Activated CD4-positive, alpha-beta T cell treated with anti-CD3 and anti-CD28 coated beads, Interleukin-2, amount 50 U/mL, for 1 hour (primary cell): ENCODE results near the gene MPHOSPH9.

Source experiments
- DNase-seq: peaks from one replicate; pipeline ENCODE4 v3.0.0-alpha.2; 2020

The MPHOSPH9 gene, protein sequence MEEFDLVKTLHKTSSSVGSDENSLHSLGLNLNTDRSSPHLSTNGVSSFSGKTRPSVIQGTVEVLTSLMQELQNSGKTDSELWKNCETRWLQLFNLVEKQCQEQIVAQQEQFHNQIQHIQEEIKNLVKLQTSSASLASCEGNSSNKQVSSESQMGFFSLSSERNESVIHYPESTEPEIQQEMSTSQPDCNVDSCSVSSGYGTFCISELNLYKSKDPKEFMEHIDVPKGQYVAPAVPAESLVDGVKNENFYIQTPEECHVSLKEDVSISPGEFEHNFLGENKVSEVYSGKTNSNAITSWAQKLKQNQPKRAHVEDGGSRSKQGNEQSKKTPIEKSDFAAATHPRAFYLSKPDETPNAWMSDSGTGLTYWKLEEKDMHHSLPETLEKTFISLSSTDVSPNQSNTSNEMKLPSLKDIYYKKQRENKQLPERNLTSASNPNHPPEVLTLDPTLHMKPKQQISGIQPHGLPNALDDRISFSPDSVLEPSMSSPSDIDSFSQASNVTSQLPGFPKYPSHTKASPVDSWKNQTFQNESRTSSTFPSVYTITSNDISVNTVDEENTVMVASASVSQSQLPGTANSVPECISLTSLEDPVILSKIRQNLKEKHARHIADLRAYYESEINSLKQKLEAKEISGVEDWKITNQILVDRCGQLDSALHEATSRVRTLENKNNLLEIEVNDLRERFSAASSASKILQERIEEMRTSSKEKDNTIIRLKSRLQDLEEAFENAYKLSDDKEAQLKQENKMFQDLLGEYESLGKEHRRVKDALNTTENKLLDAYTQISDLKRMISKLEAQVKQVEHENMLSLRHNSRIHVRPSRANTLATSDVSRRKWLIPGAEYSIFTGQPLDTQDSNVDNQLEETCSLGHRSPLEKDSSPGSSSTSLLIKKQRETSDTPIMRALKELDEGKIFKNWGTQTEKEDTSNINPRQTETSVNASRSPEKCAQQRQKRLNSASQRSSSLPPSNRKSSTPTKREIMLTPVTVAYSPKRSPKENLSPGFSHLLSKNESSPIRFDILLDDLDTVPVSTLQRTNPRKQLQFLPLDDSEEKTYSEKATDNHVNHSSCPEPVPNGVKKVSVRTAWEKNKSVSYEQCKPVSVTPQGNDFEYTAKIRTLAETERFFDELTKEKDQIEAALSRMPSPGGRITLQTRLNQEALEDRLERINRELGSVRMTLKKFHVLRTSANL

DNA sequence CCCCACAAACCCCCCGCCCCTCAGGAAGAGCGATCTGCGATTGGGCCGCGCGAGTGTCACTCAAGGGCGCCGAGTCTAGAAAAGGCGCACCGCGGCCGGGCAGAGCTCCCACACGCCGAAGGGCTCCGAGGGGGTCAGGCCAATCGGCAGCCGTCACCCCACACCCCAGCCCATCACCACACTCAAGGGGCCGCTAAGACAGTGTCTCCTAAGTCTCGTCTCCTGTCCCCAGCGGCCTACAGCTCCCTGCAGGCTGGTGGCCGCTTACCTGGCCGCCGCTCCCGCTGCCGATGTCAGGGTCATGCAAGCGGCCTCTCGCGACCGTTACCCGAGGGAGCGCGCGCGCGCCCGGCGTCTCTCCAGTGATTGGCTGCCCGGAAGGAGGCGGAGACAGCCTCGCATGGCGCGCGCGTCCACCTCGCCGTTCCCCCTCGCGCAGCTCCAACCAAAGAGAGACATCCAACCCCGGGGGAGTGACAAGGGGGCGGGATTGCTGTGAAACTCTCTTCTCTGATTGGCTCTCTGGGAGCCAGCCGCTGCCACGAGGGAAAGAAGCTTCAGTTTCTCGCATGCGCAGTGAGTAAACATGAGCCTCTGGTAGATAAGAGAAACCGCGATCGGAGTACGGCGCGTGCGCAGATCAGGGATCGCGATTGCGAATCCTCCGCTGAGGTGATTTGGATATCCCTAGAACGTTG is at the start of gene MPHOSPH9, which contains the start of gene MTRFR:
TSS of gene MPHOSPH9 (minus strand) at position 335 of the 698 bp plus-strand sequence. CDS start 2,777 bp downstream, outside the sequence.
TSS of gene MTRFR (plus strand) at position 630 of the 698 bp plus-strand sequence. CDS start 20,239 bp downstream, outside the sequence.
- peak; percentile 98 for DNase-seq

DNA sequence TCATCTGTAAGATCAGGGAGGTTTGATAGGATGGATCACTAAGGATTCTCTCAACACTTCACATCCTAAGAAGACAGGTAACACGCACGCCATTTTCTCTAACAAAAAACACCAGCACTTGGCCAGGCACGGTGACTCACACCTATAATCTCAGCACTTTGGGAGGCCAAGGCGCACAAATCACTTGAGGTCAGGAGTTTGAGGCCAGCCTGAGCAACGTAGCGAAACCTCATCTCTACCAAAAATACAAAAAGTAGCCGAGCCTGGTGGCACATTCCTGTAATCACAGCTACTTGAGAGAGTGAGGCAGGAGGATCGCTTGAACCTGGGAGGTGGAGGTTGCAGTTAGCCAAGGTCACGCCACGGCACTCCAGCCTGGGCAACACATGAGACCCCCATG is 49.2 kb upstream of the MPHOSPH9 start:
- DNase-seq: no peak

DNA sequence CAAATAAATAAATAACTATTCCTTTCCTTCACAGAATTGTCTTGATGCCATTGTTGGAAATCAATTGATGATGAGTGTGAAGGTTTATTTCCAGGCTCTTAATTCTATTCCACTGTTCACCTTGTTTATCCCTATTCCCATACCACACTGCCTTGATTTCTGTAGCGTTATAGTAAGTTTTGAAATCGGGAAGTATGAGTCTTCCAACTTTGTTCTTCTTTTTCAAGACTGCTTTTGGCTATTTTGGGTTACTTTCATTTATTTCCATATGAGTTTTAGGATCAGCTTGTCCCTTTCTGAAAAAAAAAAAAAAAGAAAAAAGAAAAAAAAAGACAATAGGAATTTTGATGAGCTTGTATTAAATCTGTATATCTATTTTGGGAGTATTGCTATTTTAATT is 48.0 kb upstream of the MPHOSPH9 start:
- DNase-seq: no peak

DNA sequence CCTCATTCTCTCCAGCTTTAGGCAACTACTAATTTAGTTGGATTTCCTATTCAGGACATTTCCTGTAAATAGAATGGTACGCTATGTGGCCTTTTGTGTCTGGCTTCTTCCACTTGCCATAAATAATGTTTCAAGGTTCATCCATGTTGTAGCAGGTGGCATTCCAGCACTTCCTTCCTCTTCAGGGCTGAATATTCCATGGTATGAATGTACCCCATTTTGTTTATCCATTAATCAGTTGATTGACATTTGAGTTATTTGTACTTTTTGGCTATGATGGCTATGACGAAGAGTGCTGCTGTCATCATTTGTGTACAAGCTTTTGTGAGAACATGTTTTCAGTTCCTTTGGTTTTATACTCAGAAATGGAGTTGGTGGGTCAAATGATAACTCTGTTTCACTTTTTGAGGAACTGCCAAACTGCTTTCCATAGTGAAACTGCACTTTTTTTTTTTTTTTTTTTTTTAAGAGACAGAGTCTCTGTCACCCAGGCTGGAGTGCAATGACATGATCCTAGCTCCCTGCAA is 45.2 kb upstream of the MPHOSPH9 start:
- DNase-seq: no peak

DNA sequence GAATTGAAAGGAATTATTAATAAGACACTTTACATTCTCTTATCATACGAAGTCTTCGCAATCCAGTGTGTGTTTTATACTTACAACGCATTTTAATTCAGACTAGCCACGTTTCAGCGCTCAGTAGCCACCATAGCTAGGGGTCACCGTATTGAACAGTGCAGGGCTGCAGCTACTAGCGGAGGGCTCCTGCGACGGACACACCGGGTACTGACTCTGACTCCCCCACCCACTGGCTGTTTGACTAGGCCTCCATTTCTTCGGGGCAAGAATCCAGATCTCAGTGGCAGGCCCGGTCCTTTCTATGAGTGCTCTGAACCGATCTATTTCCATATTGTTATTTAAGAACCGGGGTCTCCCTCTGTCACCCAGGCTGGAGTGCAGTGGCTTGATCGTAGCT is 40.2 kb upstream of the MPHOSPH9 start:
- no peak for DNase-seq

DNA sequence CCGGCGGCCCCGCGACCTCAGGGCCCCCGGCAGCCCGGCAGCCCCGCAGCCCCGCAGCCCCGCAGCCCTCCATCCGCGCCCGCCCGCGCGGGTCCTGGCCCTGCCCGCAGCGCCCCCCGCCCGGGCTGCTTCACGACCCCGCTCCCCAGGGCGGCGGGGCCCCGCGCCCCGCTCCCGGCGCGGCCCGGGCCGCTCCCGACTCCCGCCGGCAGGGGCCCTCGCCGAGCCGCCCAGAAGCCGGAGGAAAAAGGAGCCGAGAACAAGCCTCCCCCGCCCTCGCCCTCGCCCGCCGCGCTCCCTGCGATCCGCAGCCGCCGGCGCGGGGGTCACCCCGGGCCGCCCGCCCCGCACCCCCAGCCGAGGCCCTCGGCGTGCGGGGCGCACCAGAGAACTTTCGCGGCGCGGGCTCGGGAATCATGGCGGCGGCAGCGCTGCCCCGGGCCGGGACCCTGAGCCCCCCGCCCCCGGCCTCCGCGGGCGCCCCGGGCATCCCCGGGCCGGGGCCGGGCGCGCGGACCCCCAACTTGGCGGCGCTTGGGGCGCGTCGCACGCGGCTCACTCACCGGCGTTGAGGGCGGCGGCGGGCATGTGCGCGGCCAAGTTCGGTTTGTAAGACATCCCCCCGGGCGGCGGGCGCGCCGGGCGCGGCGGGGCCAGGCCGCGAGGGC is 38.2 kb upstream of the MPHOSPH9 start:
- peak; percentile 76 for DNase-seq

DNA sequence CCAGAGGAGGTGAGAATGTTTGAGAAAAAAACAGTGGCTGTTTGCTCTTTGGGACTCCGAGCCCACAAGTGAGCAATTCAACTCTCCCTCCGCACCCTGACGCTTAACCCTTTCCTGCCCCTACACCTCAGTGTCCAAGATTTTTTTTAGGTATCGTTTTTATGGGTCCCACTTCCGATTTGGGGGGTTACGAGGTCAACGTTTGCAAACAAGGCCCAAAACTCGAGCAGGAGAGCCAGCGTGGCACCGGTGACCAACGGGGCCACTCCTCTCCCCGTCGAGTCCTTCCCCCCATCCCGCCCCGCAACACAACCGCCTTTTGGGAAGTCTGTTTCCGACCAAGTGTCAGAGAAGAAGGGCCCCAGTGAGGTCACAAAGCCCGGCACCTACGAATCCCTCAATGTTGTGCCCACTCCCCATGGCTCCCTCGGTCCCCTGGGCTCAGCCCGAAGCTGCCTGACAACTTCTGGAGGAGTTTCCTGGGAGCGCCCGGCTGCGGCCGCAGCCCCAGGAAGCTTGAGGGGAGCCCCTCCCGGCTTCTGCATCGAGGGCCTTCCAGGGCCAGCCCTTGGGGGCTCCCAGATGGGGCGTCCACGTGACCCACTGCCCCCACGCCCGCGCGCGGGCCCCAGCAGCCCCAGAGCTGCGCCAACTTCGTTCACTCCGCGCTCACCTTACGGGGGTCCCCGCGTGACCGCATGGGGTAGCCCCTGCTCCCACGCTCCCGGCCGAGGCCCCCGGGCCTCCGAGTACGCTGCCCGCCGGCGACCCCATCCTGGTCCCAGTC is 37.5 kb upstream of the MPHOSPH9 start:
- DNase-seq: no peak

DNA sequence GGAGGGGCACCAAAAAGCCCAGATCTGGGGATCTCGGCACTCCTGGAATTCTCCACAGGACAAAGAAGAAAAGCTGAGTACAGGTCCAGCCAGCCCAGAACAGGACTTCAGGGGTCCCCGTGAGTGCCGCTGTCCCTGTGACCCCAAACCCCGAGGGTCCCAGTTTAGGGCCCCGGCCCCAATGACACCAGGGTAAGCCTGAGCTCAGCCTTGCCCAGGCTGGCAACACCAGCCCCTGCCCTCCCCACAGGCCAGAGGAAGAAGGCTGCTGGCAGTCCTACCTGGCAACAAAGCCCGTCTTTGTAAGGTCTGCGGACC is 36.9 kb upstream of the MPHOSPH9 start:
- no peak for DNase-seq

DNA sequence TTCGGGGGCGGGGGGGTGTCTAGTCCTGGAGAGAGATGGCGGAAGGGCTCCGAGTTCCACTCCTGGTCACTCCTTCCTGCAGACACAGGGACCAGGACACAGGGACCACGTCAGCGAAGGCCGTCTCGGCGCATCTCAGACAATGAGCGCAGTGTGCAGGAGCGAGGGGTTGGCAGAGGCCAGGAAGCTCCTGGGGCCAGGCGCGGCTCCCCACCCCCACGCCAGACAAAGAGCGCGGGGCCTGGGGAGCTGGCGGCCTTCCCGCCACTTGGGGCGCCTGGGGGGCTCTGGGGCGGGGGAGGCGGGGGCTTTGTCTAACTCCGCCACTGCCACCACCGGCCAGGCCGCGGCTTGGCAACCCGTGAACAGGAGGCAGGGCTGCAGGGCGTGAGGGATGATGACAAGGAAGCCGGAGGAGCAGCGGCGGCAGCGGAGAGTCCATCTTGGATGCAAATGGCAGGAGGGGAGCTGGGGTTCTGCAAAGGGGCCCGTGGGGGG is 36.5 kb upstream of the MPHOSPH9 start:
- no peak for DNase-seq

DNA sequence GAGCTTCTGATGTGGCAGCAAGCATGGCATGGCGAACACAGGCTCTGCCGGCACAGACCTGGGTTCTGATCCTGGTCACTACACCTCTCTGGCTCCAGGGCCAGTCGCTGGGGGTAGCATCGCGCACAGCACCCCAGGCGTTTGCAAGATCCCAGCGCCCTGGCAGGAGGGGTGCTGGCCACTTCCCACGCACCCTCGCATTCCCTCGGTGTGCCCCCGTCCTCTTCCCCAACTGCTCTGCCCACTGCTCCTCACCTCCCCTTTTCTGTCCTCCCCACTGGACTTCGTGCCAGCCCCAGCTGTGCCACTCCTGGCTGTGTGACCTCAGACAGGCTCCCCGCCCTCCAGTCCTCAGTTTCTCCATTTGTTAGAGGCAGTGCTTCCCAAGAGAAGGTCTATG is 35.9 kb upstream of the MPHOSPH9 start:
- no peak for DNase-seq

DNA sequence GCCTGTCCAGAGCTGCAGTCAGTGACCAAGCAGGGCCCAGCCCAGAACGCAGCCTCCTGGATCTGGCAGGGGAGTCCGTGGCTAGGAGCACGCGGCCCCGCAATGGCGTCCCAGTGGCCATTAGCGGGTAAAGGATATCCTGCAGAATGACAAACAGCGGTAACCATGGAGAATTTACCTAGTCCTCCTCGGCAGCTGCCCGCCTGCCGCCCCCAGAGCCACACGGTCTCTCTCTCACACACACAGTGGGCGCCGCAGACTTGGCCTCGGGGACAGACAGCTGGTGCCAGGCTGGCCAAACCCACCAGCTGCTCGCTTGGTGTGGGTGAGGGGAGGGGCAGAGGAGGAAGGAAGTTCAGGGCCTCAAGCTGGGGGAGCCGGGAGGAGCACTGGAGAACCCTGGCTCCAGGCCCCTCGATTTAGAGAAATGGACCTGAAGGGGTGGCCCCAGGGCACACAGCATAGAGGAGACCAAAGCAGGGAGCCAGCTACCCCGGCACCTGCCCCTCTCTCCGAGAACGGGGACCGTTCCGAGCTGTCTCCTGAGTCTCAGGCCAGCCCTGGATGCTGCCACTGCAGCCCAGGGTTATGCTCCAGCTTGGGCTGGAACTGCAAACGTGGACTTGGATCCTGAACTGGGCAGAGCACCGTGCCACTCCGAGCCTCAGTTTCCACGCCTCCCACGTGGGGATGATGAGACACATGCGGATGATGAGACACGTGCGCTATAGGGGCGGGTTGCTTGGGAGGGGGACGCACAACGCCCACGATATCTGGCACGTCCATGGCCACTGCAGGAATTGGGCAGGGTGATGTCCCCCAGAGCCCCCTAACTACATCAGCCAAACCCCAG is 35.3 kb upstream of the MPHOSPH9 start:
- DNase-seq: no peak

DNA sequence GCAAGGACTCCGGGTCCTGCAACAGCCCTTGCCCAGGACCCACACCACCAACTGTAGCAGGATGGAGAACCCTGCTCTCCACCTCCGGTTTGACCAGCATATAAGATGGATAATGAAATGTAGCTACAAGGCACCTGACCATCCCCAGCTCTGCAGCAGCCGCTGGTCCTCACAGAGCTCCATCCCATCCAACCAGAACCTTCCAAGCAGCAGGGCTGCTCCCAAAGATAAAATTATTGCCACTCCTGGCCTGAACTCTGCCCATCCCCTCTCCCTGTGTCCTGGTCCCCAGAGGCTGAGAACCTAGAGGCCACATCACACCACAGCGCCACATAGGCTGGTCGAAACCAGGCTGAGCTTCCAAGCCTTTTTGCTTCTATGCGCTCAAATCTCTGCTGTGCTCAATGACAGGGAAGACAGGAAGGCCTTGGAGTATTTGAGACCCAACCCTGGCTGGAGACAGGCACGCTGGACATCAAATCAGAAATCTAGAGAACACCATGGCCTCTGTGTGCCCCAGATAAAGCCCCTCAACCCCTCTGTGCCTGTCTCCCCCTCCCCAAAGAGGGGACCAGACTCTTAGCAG is 34.5 kb upstream of the MPHOSPH9 start:
- no peak for DNase-seq

DNA sequence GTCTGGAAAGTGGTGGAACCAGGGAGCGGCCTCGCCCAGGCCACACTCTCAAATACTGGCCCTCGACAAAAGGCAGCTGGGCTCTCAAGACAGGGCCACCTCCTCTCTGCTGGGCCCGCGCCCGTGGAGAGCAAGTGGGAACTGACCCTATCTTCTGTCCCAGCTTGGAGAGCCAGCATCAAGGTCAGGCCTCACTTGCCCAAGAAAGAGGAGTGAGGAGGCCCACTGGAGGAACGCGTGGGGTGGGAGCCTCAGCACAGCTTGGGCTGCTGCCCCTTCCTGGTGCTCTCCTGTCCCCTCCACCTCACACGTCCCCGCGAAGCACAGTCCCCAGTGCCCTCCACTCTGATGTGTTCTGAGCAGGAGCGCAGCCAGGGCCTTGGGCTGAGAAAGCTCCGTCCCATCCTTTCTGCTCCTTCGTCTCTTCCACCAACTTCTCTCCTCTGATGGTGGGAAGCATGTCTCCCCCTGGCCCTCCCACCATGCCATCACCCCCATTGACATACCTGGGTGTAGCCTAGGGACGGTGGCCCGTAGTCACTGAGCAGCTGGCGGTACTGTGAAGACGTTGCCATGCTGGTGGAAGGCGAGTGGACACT is 33.8 kb upstream of the MPHOSPH9 start:
- DNase-seq: no peak

DNA sequence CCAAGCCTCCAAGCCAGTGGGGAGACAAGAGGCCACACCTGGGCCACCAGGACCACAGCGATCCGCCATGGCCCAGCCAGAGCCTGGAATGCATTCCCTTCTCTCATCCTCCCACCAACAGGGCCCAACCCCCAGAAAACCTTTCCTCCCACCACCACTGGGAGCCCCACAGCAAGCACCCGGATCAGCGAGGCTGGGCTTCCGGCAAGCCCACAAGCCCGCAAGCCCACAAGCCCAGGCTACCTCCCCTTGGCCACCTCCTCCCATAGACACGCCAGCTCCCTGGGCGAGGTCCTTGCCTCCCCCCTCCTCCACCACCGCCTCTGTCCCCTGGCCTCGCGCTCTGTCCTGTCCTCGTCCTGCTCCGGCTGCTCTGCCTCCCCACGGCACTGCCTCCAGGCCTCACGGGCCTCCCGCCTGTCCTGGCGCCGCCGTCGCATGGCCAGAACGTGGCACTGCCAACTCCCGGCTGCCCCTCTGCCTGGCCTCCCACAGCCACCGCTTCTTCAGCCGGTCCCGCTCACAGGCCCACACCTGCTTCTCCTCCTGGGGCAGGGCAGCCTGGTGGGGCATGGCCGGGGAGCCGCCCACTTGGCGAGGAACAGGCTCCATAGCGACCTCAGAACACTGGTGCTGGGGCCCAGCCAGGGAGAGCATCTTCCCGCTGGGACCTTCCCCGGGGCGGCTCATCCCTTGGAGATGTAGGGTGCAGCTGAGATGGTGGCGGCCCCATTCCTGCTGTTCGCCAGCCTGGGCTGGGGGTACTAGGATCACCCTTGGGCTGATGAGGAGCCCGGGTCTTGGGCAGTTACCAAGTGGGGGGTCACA is 33.1 kb upstream of the MPHOSPH9 start:
- no peak for DNase-seq

DNA sequence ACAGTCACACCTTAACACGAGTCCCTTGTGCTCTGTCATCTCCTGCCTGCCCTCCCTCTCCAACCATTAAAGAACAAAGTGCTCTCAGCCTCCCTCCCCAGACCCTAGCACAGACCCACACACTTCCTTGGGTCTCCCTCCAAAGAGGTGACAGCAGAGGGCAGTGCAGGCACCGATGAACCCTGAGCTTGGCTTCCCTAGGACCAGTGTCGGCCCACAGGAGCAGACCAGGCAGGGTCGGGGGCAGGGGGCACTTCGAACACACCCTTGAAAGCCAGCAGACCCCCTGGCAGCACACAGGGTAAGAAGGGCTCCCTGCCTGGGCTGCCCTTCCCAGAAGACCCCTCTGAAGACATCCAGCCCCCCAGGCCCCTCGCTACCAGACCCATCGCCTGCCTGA is 31.7 kb upstream of the MPHOSPH9 start:
- DNase-seq: no peak

DNA sequence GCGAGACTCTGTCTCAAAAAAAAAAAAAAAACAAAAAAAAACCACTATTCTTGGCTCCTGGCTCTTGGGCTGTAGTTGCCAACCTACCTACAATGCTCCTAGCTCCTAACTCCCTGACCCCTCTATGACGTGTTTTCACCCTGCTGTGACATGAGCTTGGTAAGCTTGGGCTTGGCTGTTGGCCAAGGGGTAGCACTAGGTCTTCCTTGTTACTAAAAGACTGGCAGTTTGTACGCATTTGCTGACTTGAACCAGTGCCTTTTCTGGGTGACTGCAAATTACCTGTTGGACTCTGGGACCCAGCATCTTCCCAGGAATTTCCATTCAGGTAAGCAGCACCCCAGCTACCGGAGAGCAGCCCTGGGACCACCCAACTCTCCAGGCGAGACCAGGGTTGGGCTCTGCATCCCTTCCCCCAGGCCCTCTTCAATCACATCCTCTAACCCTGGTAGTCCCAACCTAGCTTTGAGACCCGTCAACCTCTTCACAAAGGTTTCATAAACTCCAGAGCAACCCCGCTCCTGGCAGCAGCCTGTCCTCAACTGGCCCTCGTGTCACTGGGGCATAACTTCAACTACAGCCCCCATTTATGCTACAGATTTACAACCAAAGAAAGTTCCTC is 30.4 kb upstream of the MPHOSPH9 start:
- DNase-seq: no peak

DNA sequence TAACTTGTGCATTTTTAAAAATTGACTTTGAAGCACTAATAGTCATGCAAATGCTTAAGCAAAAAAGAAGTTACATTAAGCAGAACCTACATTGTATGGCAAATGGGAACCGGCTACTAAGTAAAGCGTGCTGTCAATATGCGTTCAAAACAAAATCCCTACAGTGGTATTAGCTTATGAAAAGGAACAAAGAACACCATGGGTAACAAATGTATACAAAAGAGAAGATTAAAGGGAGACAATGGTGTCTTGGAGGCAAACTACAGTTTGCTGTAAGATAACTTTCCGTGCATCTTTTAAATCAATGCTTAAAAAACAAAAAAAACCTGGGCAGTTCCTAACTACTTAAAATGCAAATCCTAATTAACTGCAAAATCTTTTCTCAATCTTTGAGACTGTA is 28.3 kb upstream of the MPHOSPH9 start:
- DNase-seq: no peak

DNA sequence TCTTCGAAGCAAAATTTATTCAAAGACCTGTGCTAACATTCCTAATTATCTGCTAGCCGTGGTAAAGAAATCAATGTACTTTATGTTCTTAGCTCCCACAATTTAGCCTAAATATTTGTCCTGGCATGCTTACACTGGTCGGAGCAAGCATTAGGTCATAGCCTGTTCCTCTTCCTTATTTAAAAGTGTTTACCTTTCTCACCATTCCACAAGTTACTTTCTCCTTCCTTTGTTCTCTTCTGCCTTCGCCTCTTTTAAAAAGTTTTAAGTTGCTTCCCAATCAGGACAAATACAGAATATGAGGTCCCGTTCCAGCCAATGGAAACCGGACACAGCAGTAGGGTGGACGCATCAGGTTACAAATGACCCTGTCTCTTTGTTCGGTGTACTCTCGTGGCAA is 27.1 kb upstream of the MPHOSPH9 start:
- no peak for DNase-seq
